Prostate gland (tissue), 2 donors: ENCODE results near the gene IP6K1.

Experiments
- CTCF ChIP-seq, 4 experiments: fragments of 200-600 bp in 2 of 4; fragments of 450-650 bp in 2 of 4; sonication (generic) in 2 of 4; IDR thresholded peaks; 1 replicate in 3 of 4; 2 replicates in 1 of 4; pipeline ENCODE4 v1.5.1; 2016 to 2019; ENCODE audit warnings: antibody characterized with exemption in 4 of 4, mild to moderate bottlenecking in 2 of 4, moderate library complexity in 2 of 4
- POLR2AphosphoS5 ChIP-seq: sonication (generic); formaldehyde crosslinking; IDR thresholded peaks from one replicate; pipeline ENCODE4 v1.6.1; 2017; ENCODE audit warnings: antibody characterized with exemption

- no peak for TF ChIP-seq CTCF (IDR thresholded peaks at IDR 0.05)
- no peak for TF ChIP-seq POLR2AphosphoS5
Measured at GRCh38 chr3:49791571-49791970, 5.2 kb upstream of the IP6K1 start.
